T-helper 17 cell (primary cell): Measurements from ENCODE around the gene SMAD6. TPM values are rescaled to one million over a fixed set of nuclear protein-coding genes. Genes with fewer than 3 reads are reported as not detected.
"Not testable (repeated sequence)": the region's sequence is repeated elsewhere in the genome, so short reads cannot be mapped to it uniquely, and the experiment has no call there.

ENCODE experiments used
- ATAC-seq: fragments of 150-1000 bp; cut with Tn5 transposase; 2 replicates; pipeline ENCODE4 v1.10.0; 2021; ENCODE audit warnings: mild to moderate bottlenecking, moderate library complexity
- DNase-seq, 3 donors: peaks; one replicate each; pipeline versions ENCODE4 v3.0.0 to v3.0.0-alpha.2; 2020 to 2021
- H3K9me3 ChIP-seq: one replicate; pipeline ENCODE4 v1.7.0; 2013; ENCODE audit warnings: low read length, mild to moderate bottlenecking; ENCODE audit not compliant: control insufficient read depth, poor library complexity, severe bottlenecking
- H3K27ac Mint-ChIP-seq: one replicate; pipeline ENCODE4 v1.8.0; 2022; ENCODE audit warnings: mild to moderate bottlenecking, moderate library complexity, mixed read lengths
- H3K27me3 Mint-ChIP-seq: one replicate; pipeline ENCODE4 v1.8.0; 2022; ENCODE audit warnings: mixed read lengths
- H3K36me3 Mint-ChIP-seq: one replicate; pipeline ENCODE4 v1.8.0; 2022; ENCODE audit warnings: low read depth, mixed read lengths
- H3K4me1 Mint-ChIP-seq: one replicate; pipeline ENCODE4 v1.8.0; 2022; ENCODE audit warnings: mild to moderate bottlenecking, mixed read lengths
- H3K4me3 Mint-ChIP-seq: one replicate; pipeline ENCODE4 v1.8.0; 2022; ENCODE audit warnings: mild to moderate bottlenecking, moderate library complexity, mixed read lengths
- total RNA-seq, 4 donors: library from RNA in 2 of 4; stranded (reverse) in 2 of 4; gene quantifications; one replicate each; pipeline ENCODE4 v1.2.3 and lab custom pipeline; 2022 to 2026

SMAD6 gene
- total RNA-seq, 2 donors from 2014 or later, result 0.10 TPM; not detected in 1

- DNase-seq, result no peak
- H3K36me3 Mint-ChIP-seq, result no peaks in the 10 kb centered on the region
- no peak overlapping the region for H3K4me3 Mint-ChIP-seq
- H3K4me1 Mint-ChIP-seq, result no peaks in the 10 kb centered on the region
- H3K27ac Mint-ChIP-seq, result no peak overlapping the region
- H3K9me3 ChIP-seq, result no peaks in the 10 kb centered on the region
- H3K27me3 Mint-ChIP-seq, result no peaks in the 10 kb centered on the region
- ATAC-seq, result no peak
Observed at GRCh38 chr15:66682246-66682645, 19.8 kb upstream of the SMAD6 start.

- no peaks in the 10 kb centered on the region for H3K9me3 ChIP-seq
- no peak overlapping the region for H3K4me3 Mint-ChIP-seq
- DNase-seq, result no peak
- H3K27me3 Mint-ChIP-seq, result no peaks in the 10 kb centered on the region
- H3K27ac Mint-ChIP-seq, result no peak overlapping the region
- H3K4me1 Mint-ChIP-seq, result no peaks in the 10 kb centered on the region
- H3K36me3 Mint-ChIP-seq, result no peaks in the 10 kb centered on the region
- no peak for ATAC-seq
Observed at GRCh38 chr15:66682865-66683264, 19.2 kb upstream of the SMAD6 start.

- Mint-ChIP-seq H3K27me3 (no peaks in the 10 kb centered on the region), H3K36me3 (no peaks in the 10 kb centered on the region), H3K27ac (no peak overlapping the region), H3K4me1 (no peaks in the 10 kb centered on the region), H3K4me3 (no peak overlapping the region)
- DNase-seq (no peak), ATAC-seq (no peak)
- no peaks in the 10 kb centered on the region for H3K9me3 ChIP-seq
Observed at GRCh38 chr15:66684136-66684681, 17.8 kb upstream of the SMAD6 start.

GRCh38 chr15:66685638-66686150 is 16.3 kb upstream of the SMAD6 start:
- no peaks in the 10 kb centered on the region for H3K9me3 ChIP-seq
- H3K36me3 Mint-ChIP-seq, result no peaks in the 10 kb centered on the region
- H3K27ac Mint-ChIP-seq, result no peak overlapping the region
- H3K27me3 Mint-ChIP-seq, result no peaks in the 10 kb centered on the region
- H3K4me1 Mint-ChIP-seq, result no peaks in the 10 kb centered on the region
- ATAC-seq (no peak), DNase-seq (no peak)
- no peak overlapping the region for H3K4me3 Mint-ChIP-seq

GRCh38 chr15:66690912-66691311 is 11.1 kb upstream of the SMAD6 start:
- not testable (repeated sequence) for DNase-seq, H3K4me3 Mint-ChIP-seq, H3K4me1 Mint-ChIP-seq, H3K27me3 Mint-ChIP-seq, H3K27ac Mint-ChIP-seq, H3K36me3 Mint-ChIP-seq, H3K9me3 ChIP-seq, ATAC-seq

- Mint-ChIP-seq H3K27ac (no peak overlapping the region), H3K4me1 (peaks cover 4% of the 10 kb centered on the region), H3K27me3 (peaks cover 10% of the 10 kb centered on the region), H3K4me3 (no peak overlapping the region), H3K36me3 (no peaks in the 10 kb centered on the region)
- no peak for ATAC-seq
- DNase-seq, result no peak
- no peaks in the 10 kb centered on the region for H3K9me3 ChIP-seq
Observed at GRCh38 chr15:66691727-66692126, 10.3 kb upstream of the SMAD6 start.

GRCh38 chr15:66692391-66692790 is 9.6 kb upstream of the SMAD6 start:
- ATAC-seq (no peak), DNase-seq (no peak)
- Mint-ChIP-seq H3K4me1 (peaks cover 7% of the 10 kb centered on the region), H3K27me3 (peaks cover 15% of the 10 kb centered on the region), H3K4me3 (no peak overlapping the region), H3K36me3 (peaks cover 2% of the 10 kb centered on the region), H3K27ac (peak overlapping the region; percentile 29)
- H3K9me3 ChIP-seq, result no peaks in the 10 kb centered on the region

GRCh38 chr15:66692808-66693596 is 9.0 kb upstream of the SMAD6 start:
- no peaks in the 10 kb centered on the region for H3K9me3 ChIP-seq
- Mint-ChIP-seq H3K36me3 (peaks cover 2% of the 10 kb centered on the region), H3K4me1 (peaks cover 7% of the 10 kb centered on the region), H3K4me3 (no peak overlapping the region), H3K27ac (peak overlapping the region; percentile 29), H3K27me3 (peaks cover 15% of the 10 kb centered on the region)
- no peak for DNase-seq
- ATAC-seq, result peak; percentile 58

GRCh38 chr15:66696770-66697169 is 5.3 kb upstream of the SMAD6 start:
- H3K36me3 Mint-ChIP-seq, result peaks cover 2% of the 10 kb centered on the region
- ATAC-seq, result no peak
- H3K4me3 Mint-ChIP-seq, result no peak overlapping the region
- DNase-seq, result no peak
- H3K4me1 Mint-ChIP-seq, result peaks cover 10% of the 10 kb centered on the region
- no peaks in the 10 kb centered on the region for H3K9me3 ChIP-seq
- H3K27me3 Mint-ChIP-seq, result peaks cover 15% of the 10 kb centered on the region
- no peak overlapping the region for H3K27ac Mint-ChIP-seq

- no peak overlapping the region for H3K27ac Mint-ChIP-seq
- DNase-seq (no peak), ATAC-seq (no peak)
- peaks cover 2% of the 10 kb centered on the region for H3K36me3 Mint-ChIP-seq
- no peak overlapping the region for H3K4me3 Mint-ChIP-seq
- peaks cover 10% of the 10 kb centered on the region for H3K4me1 Mint-ChIP-seq
- H3K27me3 Mint-ChIP-seq, result peaks cover 22% of the 10 kb centered on the region
- H3K9me3 ChIP-seq, result no peaks in the 10 kb centered on the region
Observed at GRCh38 chr15:66698318-66698961, 3.6 kb upstream of the SMAD6 start.

- no peak overlapping the region for H3K27ac Mint-ChIP-seq
- H3K9me3 ChIP-seq, result no peaks in the 10 kb centered on the region
- DNase-seq (no peak), ATAC-seq (no peak)
- peaks cover 2% of the 10 kb centered on the region for H3K36me3 Mint-ChIP-seq
- no peak overlapping the region for H3K4me3 Mint-ChIP-seq
- H3K4me1 Mint-ChIP-seq, result peaks cover 10% of the 10 kb centered on the region
- peaks cover 22% of the 10 kb centered on the region for H3K27me3 Mint-ChIP-seq
Observed at GRCh38 chr15:66698971-66699370, 3.1 kb upstream of the SMAD6 start.

GRCh38 chr15:66700412-66700801 is 1.6 kb upstream of the SMAD6 start:
- H3K9me3 ChIP-seq, result no peaks in the 10 kb centered on the region
- peaks cover 13% of the 10 kb centered on the region for H3K4me1 Mint-ChIP-seq
- ATAC-seq (peak; percentile 0), DNase-seq (no peak)
- H3K4me3 Mint-ChIP-seq, result peak overlapping the region; percentile 79
- H3K36me3 Mint-ChIP-seq, result peaks cover 2% of the 10 kb centered on the region
- H3K27ac Mint-ChIP-seq, result no peak overlapping the region
- H3K27me3 Mint-ChIP-seq, result peaks cover 29% of the 10 kb centered on the region

GRCh38 chr15:66700802-66701421 is 1.1 kb upstream of the SMAD6 start:
- Mint-ChIP-seq H3K27me3 (peaks cover 34% of the 10 kb centered on the region), H3K4me3 (peak overlapping the region; percentile 96), H3K4me1 (peaks cover 13% of the 10 kb centered on the region), H3K27ac (no peak overlapping the region), H3K36me3 (peaks cover 2% of the 10 kb centered on the region)
- no peaks in the 10 kb centered on the region for H3K9me3 ChIP-seq
- peak; percentile 67 to 83 (median 82) for DNase-seq
- ATAC-seq, result peak; percentile 88
